LNCaP clone FGC (cell line): ENCODE results near the gene PRR13.
"Not testable (repeated sequence)": the region's sequence is repeated elsewhere in the genome, so short reads cannot be mapped to it uniquely, and the experiment has no call there.

ENCODE experiments used
- DNase-seq: peaks from one replicate; pipeline ENCODE4 v3.0.0-alpha.2; 2011; ENCODE audit warnings: low read depth
- H3K4me3 ChIP-seq: 2 replicates; pipeline ENCODE4 v1.5.1; 2011; ENCODE audit warnings: mild to moderate bottlenecking, low read depth, low read length, control low read depth
- TF ChIP-seq, protein P1 (sequence below): IDR thresholded peaks from 2 replicates; pipeline ENCODE4 v1.5.1; 2012; ENCODE audit warnings: mild to moderate bottlenecking; ENCODE audit not compliant: control insufficient read depth, insufficient read depth; ENCODE audit errors: extremely low read depth

PRR13 gene

DNA sequence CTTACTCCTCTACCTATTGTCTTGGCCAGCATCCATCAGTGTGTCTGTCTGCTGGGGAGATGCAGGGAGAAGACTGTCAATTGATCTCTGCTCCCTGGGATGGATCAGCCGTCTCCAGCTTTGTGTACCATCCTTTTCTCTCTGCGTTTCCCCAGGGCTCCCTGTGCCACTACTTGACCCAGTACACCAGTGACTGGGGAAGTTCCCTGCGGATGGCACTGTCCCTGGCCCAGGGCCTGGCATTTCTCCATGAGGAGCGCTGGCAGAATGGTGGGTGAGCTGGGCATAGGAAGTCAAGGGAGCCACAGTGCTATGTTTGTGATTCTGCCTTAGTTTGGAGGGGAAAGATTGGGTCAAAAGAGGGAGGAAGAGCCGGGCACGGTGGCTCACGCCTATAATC, 12.8 kb upstream of the PRR13 start:
- TF ChIP-seq, protein P1, sequence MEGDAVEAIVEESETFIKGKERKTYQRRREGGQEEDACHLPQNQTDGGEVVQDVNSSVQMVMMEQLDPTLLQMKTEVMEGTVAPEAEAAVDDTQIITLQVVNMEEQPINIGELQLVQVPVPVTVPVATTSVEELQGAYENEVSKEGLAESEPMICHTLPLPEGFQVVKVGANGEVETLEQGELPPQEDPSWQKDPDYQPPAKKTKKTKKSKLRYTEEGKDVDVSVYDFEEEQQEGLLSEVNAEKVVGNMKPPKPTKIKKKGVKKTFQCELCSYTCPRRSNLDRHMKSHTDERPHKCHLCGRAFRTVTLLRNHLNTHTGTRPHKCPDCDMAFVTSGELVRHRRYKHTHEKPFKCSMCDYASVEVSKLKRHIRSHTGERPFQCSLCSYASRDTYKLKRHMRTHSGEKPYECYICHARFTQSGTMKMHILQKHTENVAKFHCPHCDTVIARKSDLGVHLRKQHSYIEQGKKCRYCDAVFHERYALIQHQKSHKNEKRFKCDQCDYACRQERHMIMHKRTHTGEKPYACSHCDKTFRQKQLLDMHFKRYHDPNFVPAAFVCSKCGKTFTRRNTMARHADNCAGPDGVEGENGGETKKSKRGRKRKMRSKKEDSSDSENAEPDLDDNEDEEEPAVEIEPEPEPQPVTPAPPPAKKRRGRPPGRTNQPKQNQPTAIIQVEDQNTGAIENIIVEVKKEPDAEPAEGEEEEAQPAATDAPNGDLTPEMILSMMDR, result no peak
- no peak for DNase-seq
- no peak overlapping the region for H3K4me3 ChIP-seq

DNA sequence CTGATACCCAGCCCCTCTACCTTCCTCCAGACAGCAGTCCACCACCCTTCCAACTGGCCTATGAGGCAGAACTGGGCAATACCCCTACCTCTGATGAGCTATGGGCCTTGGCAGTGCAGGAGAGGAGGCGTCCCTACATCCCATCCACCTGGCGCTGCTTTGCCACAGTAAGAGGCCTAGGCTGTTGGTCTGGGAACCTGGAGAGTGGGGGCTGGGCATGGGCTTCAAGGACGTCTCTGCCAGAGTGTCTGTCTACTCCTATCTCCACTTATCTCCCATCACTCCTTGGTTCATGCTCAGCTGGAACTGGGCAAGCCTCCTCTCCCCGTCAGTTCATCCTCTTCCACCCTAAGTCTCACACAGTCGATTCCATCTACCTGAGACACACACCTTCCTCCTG, 11.4 kb upstream of the PRR13 start:
- no peak overlapping the region for H3K4me3 ChIP-seq
- TF ChIP-seq, protein P1, result no peak
- DNase-seq, result no peak

DNA sequence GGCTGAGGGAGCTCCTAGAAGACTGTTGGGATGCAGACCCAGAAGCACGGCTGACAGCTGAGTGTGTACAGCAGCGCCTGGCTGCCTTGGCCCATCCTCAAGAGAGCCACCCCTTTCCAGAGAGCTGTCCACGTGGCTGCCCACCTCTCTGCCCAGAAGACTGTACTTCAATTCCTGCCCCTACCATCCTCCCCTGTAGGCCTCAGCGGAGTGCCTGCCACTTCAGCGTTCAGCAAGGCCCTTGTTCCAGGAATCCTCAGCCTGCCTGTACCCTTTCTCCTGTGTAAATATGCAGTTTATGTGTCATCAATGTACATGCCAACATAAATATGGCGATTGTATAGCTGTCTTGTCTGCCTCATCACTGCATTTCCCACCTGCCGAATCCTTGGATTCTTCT, 10.3 kb upstream of the PRR13 start:
- no peak for DNase-seq
- TF ChIP-seq, protein P1, result no peak
- no peak overlapping the region for H3K4me3 ChIP-seq

DNA sequence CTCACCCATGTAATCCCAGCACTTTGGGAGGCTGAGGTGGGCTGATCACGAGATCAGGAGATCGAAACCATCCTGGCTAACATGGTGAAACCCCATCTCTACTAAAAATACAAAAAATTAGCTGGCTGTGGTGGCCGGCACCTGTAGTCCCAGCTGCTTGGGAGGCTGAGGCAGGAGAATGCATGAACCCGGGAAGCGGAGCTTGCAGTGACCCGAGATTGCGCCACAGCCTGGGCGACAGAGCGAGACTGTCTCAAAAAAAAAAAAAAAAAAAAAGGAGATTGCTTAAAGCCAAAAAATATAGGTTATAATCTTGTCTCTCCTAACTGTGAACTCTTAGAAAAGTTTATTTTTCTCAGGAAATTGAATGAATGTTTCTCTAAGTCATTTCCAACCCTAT, 6.2 kb upstream of the PRR13 start:
- not testable (repeated sequence) for H3K4me3 ChIP-seq, DNase-seq

DNA sequence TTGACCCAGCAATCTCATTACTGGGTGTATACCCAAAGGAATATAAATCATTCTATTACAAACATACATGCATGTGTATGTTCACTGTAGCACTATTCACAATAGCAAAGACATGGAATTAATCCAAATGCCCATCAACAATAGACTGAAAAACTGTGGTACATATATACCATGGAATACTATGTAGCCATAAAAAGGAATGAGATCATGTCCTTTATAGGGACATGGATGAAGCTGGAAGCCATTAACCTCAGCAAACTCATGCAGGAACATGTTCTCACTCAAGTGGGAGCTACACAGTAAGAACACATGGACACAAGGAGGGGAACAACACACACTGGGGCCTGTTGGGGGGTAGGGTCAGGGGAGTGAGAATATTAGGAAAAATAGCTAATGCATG, 2.0 kb upstream of the PRR13 start:
- not testable (repeated sequence) for DNase-seq, H3K4me3 ChIP-seq

DNA sequence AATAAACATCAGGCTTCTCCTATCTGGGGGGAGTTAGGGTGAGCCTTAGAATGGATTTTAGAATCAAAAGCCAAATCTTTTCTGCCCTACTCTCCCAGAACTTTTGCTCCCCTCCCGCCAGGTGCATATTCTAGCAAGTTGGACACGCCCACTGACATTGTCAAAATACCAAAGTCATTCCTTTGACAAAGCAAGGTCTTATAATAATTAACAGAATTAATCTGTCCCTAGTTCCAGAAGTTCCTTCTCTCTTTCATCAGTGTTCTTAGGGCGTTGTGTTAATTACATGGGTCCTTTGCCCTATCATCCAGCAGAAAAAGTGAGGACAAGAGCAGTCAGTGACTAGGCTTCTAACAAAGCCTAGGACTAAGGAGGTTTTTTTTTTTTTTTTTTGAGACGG, 2.4 kb downstream of the PRR13 start:
- H3K4me3 ChIP-seq, result no peak overlapping the region
- DNase-seq, result no peak
- TF ChIP-seq, protein P1, result no peak

DNA sequence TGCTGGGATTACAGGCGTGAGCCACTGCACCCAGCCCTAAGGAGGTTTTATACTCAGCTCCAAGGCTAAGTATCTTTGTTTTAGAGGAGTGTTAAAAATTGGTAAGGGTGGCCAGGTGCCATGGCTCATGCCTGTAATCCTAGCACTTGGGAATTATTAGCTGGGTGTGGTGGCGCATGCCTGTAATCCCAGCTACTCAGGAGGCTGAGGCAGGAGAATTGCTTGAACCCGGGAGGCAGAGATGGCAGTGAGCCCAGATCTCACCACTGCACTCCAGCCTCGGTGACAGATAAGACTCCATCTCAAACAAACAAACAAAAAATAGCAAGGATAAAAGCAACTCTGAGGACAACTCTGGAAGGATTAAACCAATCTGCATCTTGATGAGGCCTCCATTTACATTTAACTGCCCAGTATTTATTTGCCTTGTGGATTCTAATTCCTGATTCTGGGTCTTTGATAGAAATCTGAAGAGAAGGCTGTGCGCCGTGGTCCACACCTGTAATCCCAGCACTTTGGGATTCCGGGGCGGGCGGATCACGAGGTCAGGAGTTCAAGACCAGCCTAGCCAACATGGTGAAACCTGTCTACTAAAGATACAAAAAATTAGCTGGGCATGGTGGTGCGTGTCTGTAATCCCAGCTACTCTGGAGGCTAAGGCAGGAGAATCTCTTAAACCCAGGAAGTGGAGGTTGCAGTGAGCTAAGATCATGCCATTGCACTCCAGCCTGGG, 3.2 kb downstream of the PRR13 start:
- not testable (repeated sequence) for DNase-seq, H3K4me3 ChIP-seq

DNA sequence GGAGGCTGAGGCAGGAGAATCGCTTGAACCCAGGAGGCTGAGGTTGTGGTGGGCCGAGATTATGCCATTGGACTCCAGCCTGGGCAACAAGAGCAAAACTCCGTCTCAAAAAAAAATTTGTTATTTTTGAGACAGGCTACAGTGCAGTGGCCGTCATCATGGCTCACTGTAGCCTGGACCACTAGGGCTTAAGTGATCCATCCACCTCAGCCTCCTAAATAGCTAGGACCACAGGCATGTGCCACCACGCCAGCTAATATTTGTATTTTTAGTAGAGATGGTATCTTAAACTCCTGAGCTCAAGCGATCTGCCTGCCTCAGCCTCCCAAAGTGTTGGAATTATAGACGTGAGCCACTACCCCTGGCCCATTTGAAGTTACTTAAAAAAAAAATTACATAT, 9.4 kb downstream of the PRR13 start:
- no peak overlapping the region for H3K4me3 ChIP-seq
- TF ChIP-seq, protein P1, result no peak

DNA sequence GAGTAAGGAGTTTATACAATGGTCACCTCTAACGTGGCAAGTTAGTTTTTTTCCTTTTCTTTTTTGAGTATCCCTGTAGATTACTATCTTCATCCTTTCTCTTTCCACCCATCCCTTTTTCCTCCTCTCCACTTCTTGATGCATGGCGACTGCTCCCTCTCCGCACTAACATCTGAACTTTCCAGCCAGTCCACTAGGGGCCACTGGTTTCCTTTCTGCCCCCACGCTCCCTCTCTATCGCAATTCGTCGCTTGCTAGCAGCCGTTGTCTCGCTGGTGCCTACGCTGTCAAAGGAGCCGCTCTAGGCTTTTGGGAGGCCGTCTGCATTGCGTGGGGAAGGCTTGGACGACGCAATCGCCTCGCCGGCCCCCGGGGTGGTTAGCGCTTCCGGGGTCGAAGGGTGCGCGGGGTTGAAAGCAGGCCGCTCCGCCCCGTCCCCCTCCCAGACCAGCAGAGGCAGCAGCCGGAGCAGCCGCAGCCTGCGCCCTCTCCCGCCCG, 10.2 kb downstream of the PRR13 start, which contains the start of gene PCBP2:
PCBP2 (plus strand) TSS at position 442 of the 498 bp plus-strand sequence. CDS start 2,699 bp downstream, outside the sequence.
- H3K4me3 ChIP-seq, result peak within 1 kb of the TSS; percentile 72
- TF ChIP-seq, protein P1, result peak; percentile 92
- peak; percentile 99 for DNase-seq

More for the DNA sequence above, 9.4 kb downstream of the PRR13 start:
- no peak for DNase-seq
